A549 (cell line): ENCODE results near the gene NPEPPS. TPM values are rescaled to one million over a fixed set of nuclear protein-coding genes. Genes with fewer than 3 reads are reported as not detected.

ENCODE experiments used
- ATAC-seq, 2 experiments: fragments of 200-7000 bp in 1 of 2; fragments of >200 bp in 1 of 2; cut with Nextera tagmentation in 1 of 2; cut with Tn5 transposase in 1 of 2; 3 replicates each; pipeline versions ENCODE4 v1.8.0 to v1.9.1; 2018 to 2020; ENCODE audit warnings: mild to moderate bottlenecking in 1 of 2, moderate library complexity in 1 of 2
- CTCF ChIA-PET: fragments of 300-600 bp; sonication (Branson Sonifier 250); formaldehyde crosslinking; extraction: SDS; loops from one replicate; lab custom pipeline; 2021; ENCODE audit warnings: antibody characterized with exemption, inconsistent platforms; lab: Yijun Ruan, JAX
- POLR2A ChIA-PET: fragments of 350-600 bp; formaldehyde crosslinking; extraction: SDS; loops from one replicate; lab custom pipeline; 2021; ENCODE audit warnings: antibody characterized with exemption, inconsistent platforms; lab: Yijun Ruan, JAX
- DNase-seq, 2 experiments: peaks; one replicate each; pipeline versions ENCODE4 v3.0.0 to v3.0.0-alpha.2; 2011 to 2016; ENCODE audit warnings: low read depth in 1 of 2, low spot score in 1 of 2
- FAIRE-seq: peaks from 2 replicates; lab custom pipeline; 2011; peaks lifted over from hg19 to GRCh38; lab: Jason Lieb, UNC
- H3K27ac ChIP-seq, 2 experiments: fragments of >200 bp; sonication (Bioruptor Twin); formaldehyde crosslinking; 3 replicates each; pipeline ENCODE4 v1.5.1; 2016 to 2017
- H3K4me1 ChIP-seq: fragments of >200 bp; sonication (Bioruptor Twin); formaldehyde crosslinking; 3 replicates; pipeline ENCODE4 v1.6.1; 2016
- H3K4me2 ChIP-seq: fragments of >200 bp; sonication (Bioruptor Twin); formaldehyde crosslinking; 3 replicates; pipeline ENCODE4 v1.6.1; 2016
- H3K4me3 ChIP-seq: fragments of >200 bp; sonication (Bioruptor Twin); formaldehyde crosslinking; 3 replicates; pipeline ENCODE4 v1.5.1; 2016
- H3K9me3 ChIP-seq: fragments of >200 bp; sonication (Bioruptor Twin); formaldehyde crosslinking; 3 replicates; pipeline ENCODE4 v1.6.1; 2016
- ATOH8 ChIP-seq: fragments of 250-450 bp; sonication (Bioruptor Pico); IDR thresholded peaks from 2 replicates; pipeline ENCODE4 v1.5.0; 2020; ENCODE audit warnings: low read depth, mild to moderate bottlenecking, moderate library complexity
- CBX8 ChIP-seq: fragments of 200-600 bp; sonication (generic); IDR thresholded peaks from 2 replicates; pipeline ENCODE4 v1.6.1; 2016
- CHD2 ChIP-seq: fragments of 150-350 bp; IDR thresholded peaks from 2 replicates; pipeline ENCODE4 v1.6.1; 2014; ENCODE audit warnings: low read length; ENCODE audit not compliant: partially characterized antibody
- CHD4 ChIP-seq: fragments of 200-600 bp; sonication (generic); IDR thresholded peaks from 2 replicates; pipeline ENCODE4 v1.6.1; 2016; ENCODE audit warnings: antibody characterized with exemption, mild to moderate bottlenecking, borderline replicate concordance
- EHF ChIP-seq: fragments of 250-450 bp; sonication (Bioruptor Pico); IDR thresholded peaks from 2 replicates; pipeline ENCODE4 v1.5.0; 2020; ENCODE audit warnings: mild to moderate bottlenecking
- FOSB ChIP-seq: fragments of 250-450 bp; sonication (Bioruptor Pico); IDR thresholded peaks from 2 replicates; pipeline ENCODE4 v1.5.0; 2020; ENCODE audit warnings: mild to moderate bottlenecking, moderate library complexity
- FOSL2 ChIP-seq, 2 experiments: fragments of 450-650 bp in 1 of 2; fragments of >200 bp in 1 of 2; sonication (Bioruptor Twin) in 1 of 2; formaldehyde crosslinking; IDR thresholded peaks; 2 replicates each; pipeline versions ENCODE4 v1.5.0 to v1.6.1; 2016 to 2020; ENCODE audit warnings: mild to moderate bottlenecking in 1 of 2, moderate library complexity in 1 of 2
- HDAC2 ChIP-seq: fragments of 200-600 bp; sonication (generic); IDR thresholded peaks from 2 replicates; pipeline ENCODE4 v1.6.1; 2016
- HOXA7 ChIP-seq: fragments of 250-450 bp; sonication (Bioruptor Pico); IDR thresholded peaks from 2 replicates; pipeline ENCODE4 v1.5.0; 2020; ENCODE audit warnings: mild to moderate bottlenecking, moderate library complexity
- HOXB5 ChIP-seq: fragments of 250-450 bp; sonication (Bioruptor Pico); IDR thresholded peaks from 2 replicates; pipeline ENCODE4 v1.5.0; 2020; ENCODE audit warnings: mild to moderate bottlenecking, moderate library complexity
- JUN ChIP-seq, 2 experiments: fragments of >200 bp; sonication (Bioruptor Twin); formaldehyde crosslinking; IDR thresholded peaks; 2 replicates in 1 of 2; 3 replicates in 1 of 2; pipeline ENCODE4 v1.6.1; 2016 to 2017
- NFE2L2 ChIP-seq: fragments of 150-350 bp; conservative IDR thresholded peaks from 2 replicates; pipeline ENCODE4 v1.6.1; 2014; ENCODE audit warnings: low read length
- POLR2A ChIP-seq: IDR thresholded peaks from 2 replicates; pipeline ENCODE4 v1.6.1; 2012; ENCODE audit warnings: mild to moderate bottlenecking, low read length
- RAD21 ChIP-seq, 2 experiments: fragments of >200 bp in 1 of 2; sonication (Bioruptor Twin) in 1 of 2; formaldehyde crosslinking in 1 of 2; IDR thresholded peaks in 1 of 2; conservative IDR thresholded peaks in 1 of 2; 2 replicates in 1 of 2; 3 replicates in 1 of 2; pipeline ENCODE4 v1.6.1; 2012 to 2018; ENCODE audit warnings: inconsistent platforms in 1 of 2
- RCOR1 ChIP-seq: fragments of 150-350 bp; IDR thresholded peaks from 2 replicates; pipeline ENCODE4 v1.6.1; 2014; ENCODE audit warnings: antibody characterized with exemption, low read length, low read depth
- RNF2 ChIP-seq: fragments of 200-600 bp; sonication (generic); IDR thresholded peaks from 2 replicates; pipeline ENCODE4 v1.6.1; 2016; ENCODE audit warnings: low read depth, mild to moderate bottlenecking, antibody characterized with exemption, moderate library complexity, borderline replicate concordance
- TP53 ChIP-seq: fragments of 250-450 bp; sonication (Bioruptor Pico); IDR thresholded peaks from 2 replicates; pipeline ENCODE4 v1.5.0; 2021; ENCODE audit warnings: mild to moderate bottlenecking, moderate library complexity
- USF2 ChIP-seq: fragments of 450-650 bp; IDR thresholded peaks from 2 replicates; pipeline ENCODE4 v1.6.1; 2014; ENCODE audit warnings: antibody characterized with exemption
- ZFP36 ChIP-seq: fragments of 450-650 bp; IDR thresholded peaks from 2 replicates; pipeline ENCODE4 v1.6.1; 2014; ENCODE audit warnings: borderline replicate concordance; ENCODE audit not compliant: partially characterized antibody
- ZNF302 ChIP-seq: fragments of 250-450 bp; sonication (Bioruptor Pico); IDR thresholded peaks from 2 replicates; pipeline ENCODE4 v1.9.0; 2021; ENCODE audit warnings: inconsistent platforms, mild to moderate bottlenecking, moderate library complexity
- ZSCAN20 ChIP-seq: fragments of 250-450 bp; sonication (Bioruptor Pico); IDR thresholded peaks from 2 replicates; pipeline ENCODE4 v1.8.0; 2022; ENCODE audit warnings: mild to moderate bottlenecking, moderate library complexity
- WGBS: methylation state at CpG from one replicate; pipeline ENCODE4 v1.1.6; 2017; ENCODE audit errors: missing lambda C conversion rate; 5-methylcytosine and 5-hydroxymethylcytosine counted together
- polyA plus RNA-seq, 4 experiments: library from polyadenylated mRNA; depleted of rRNA in 3 of 4; stranded (reverse); fragments of >200 nt; fragmentation: RNase III in 1 of 4; extraction: RNeasy Plus Mini Kit Qiagen cat#74134 plus additional on column Dnase treatment in 1 of 4; gene quantifications; 2 replicates in 3 of 4; 3 replicates in 1 of 4; pipeline ENCODE4 v1.2.3, GENCODE V29; 2011 to 2017
- TF ChIP-seq, protein P1 (sequence below): fragments of >200 bp; sonication (Bioruptor Twin); formaldehyde crosslinking; IDR thresholded peaks from 3 replicates; pipeline ENCODE4 v1.6.1; 2016
- TF ChIP-seq, protein P2 (sequence below): IDR thresholded peaks from 2 replicates; pipeline ENCODE4 v1.6.1; 2012
- TF ChIP-seq, protein P3 (sequence below): IDR thresholded peaks from 2 replicates; pipeline ENCODE4 v1.6.1; 2012

NPEPPS gene
- polyA plus RNA-seq, 2 of the 4 experiments (the other 2 are of a cell fraction) = 99.2 to 169 TPM

- FAIRE-seq (no peak), DNase-seq (no peak), ATAC-seq (no peak)
- 95% methylated on average over 8 of the region's 8 CpGs for WGBS
- H3K27ac ChIP-seq = no peak overlapping the region
- TF ChIP-seq HDAC2 = no peak
- TF ChIP-seq USF2 = no peak
- TF ChIP-seq HOXA7 = no peak
- TF ChIP-seq TP53 = no peak
- TF ChIP-seq RNF2 = no peak
- TF ChIP-seq FOSB (CRISPR knock-in tag) = no peak
- TF ChIP-seq ATOH8 (CRISPR knock-in tag) = no peak
- TF ChIP-seq CBX8 = no peak
- no peaks in the 10 kb centered on the region for H3K9me3 ChIP-seq
- ChIA-PET CTCF (interaction anchor here (1.3 to 9.1 kb wide), 3 partner anchors 10 to 19 kb away, joined by 4 to 64 read pairs (median 17); no protein-coding TSS in a partner anchor), POLR2A (no interaction called here)
- H3K4me2 ChIP-seq = no peak overlapping the region
- no peak overlapping the region for H3K4me3 ChIP-seq
- H3K4me1 ChIP-seq = no peaks in the 10 kb centered on the region; the same call in 2 of the 3 replicates
These were observed 97.2 kb downstream of the NPEPPS start for GRCh38 chr17:47628014-47628566.

- Histone ChIP-seq H3K9me3 (no peaks in the 10 kb centered on the region), H3K4me1 (no peaks in the 10 kb centered on the region), H3K4me3 (no peak overlapping the region), H3K4me2 (no peak overlapping the region), H3K27ac (no peak overlapping the region)
- DNase-seq (no peak), ATAC-seq (no peak), FAIRE-seq (no peak)
- CTCF ChIA-PET = interaction anchor here (0.9 to 9.1 kb wide), 4 partner anchors 10 to 688 kb away, joined by 3 to 64 read pairs (median 4); no protein-coding TSS in a partner anchor
- TF ChIP-seq HOXA7 = no peak
- no peak for TF ChIP-seq NFE2L2
- TF ChIP-seq CHD2 = no peak
- TF ChIP-seq CHD4 = no peak
- TF ChIP-seq RAD21 (conservative IDR thresholded peaks at IDR 0.05 in 1 of 2, IDR thresholded peaks at IDR 0.05 in 1 of 2) = no peak
- TF ChIP-seq, protein P1, sequence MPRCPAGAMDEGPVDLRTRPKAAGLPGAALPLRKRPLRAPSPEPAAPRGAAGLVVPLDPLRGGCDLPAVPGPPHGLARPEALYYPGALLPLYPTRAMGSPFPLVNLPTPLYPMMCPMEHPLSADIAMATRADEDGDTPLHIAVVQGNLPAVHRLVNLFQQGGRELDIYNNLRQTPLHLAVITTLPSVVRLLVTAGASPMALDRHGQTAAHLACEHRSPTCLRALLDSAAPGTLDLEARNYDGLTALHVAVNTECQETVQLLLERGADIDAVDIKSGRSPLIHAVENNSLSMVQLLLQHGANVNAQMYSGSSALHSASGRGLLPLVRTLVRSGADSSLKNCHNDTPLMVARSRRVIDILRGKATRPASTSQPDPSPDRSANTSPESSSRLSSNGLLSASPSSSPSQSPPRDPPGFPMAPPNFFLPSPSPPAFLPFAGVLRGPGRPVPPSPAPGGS = no peak
- TF ChIP-seq USF2 = no peak
- no peak for TF ChIP-seq ZFP36
- TF ChIP-seq CBX8 = no peak
- TF ChIP-seq HOXB5 = no peak
- no peak for TF ChIP-seq FOSB (CRISPR knock-in tag)
- TF ChIP-seq ZSCAN20 (CRISPR knock-in tag) = no peak
- TF ChIP-seq JUN (IDR thresholded peaks at IDR 0.05) = no peak
- no peak for TF ChIP-seq ZNF302 (CRISPR knock-in tag)
- no peak for TF ChIP-seq POLR2A
- TF ChIP-seq, protein P2, sequence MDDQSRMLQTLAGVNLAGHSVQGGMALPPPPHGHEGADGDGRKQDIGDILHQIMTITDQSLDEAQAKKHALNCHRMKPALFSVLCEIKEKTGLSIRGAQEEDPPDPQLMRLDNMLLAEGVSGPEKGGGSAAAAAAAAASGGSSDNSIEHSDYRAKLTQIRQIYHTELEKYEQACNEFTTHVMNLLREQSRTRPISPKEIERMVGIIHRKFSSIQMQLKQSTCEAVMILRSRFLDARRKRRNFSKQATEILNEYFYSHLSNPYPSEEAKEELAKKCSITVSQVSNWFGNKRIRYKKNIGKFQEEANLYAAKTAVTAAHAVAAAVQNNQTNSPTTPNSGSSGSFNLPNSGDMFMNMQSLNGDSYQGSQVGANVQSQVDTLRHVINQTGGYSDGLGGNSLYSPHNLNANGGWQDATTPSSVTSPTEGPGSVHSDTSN = no peak
- TF ChIP-seq RCOR1 = no peak
- TF ChIP-seq EHF (CRISPR knock-in tag) = no peak
- TF ChIP-seq, protein P3, sequence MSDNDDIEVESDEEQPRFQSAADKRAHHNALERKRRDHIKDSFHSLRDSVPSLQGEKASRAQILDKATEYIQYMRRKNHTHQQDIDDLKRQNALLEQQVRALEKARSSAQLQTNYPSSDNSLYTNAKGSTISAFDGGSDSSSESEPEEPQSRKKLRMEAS = no peak
- TF ChIP-seq FOSL2 (IDR thresholded peaks at IDR 0.05) = no peak
- TF ChIP-seq FOSL2 (CRISPR knock-in tag; IDR thresholded peaks at IDR 0.05) = no peak
- 63% methylated on average over 5 of the region's 5 CpGs for WGBS
- POLR2A ChIA-PET = interaction anchor here (0.8 kb wide), 1 partner anchor 20 kb away, joined by 3 read pairs; the partner anchor contains the start of gene KPNB1
These were observed 98.9 kb downstream of the NPEPPS start for GRCh38 chr17:47629826-47630225.
